GM23248 (cell line): ENCODE results near the gene FAXDC2. TPM values are rescaled to one million over a fixed set of nuclear protein-coding genes. Genes with fewer than 3 reads are reported as not detected.
"Not testable (repeated sequence)": the region's sequence is repeated elsewhere in the genome, so short reads cannot be mapped to it uniquely, and the experiment has no call there.

Experiments used
- DNase-seq: peaks from one replicate; pipeline ENCODE4 v3.0.0-alpha.2; 2015
- H2AFZ ChIP-seq: fragments of 200-600 bp; sonication (generic); 2 replicates; pipeline ENCODE4 v1.6.1; 2016; ENCODE audit warnings: antibody characterized with exemption
- H3F3A ChIP-seq: fragments of 200-600 bp; sonication (generic); 2 replicates; pipeline ENCODE4 v1.6.1; 2016; ENCODE audit warnings: mild to moderate bottlenecking, antibody characterized with exemption, mixed run types; ENCODE audit not compliant: insufficient read depth
- H3K27ac ChIP-seq: fragments of 200-600 bp; sonication (generic); 2 replicates; pipeline ENCODE4 v1.5.1; 2016; ENCODE audit warnings: mild to moderate bottlenecking
- H3K27me3 ChIP-seq: fragments of 200-600 bp; sonication (generic); replicated peaks from 2 replicates; pipeline ENCODE4 v1.6.1; 2016; ENCODE audit warnings: mild to moderate bottlenecking; ENCODE audit not compliant: insufficient read depth
- H3K36me3 ChIP-seq: fragments of 200-600 bp; sonication (generic); 2 replicates; pipeline ENCODE4 v1.6.1; 2016; ENCODE audit warnings: low read depth, mild to moderate bottlenecking
- H3K4me1 ChIP-seq: fragments of 200-600 bp; sonication (generic); 2 replicates; pipeline ENCODE4 v1.6.1; 2016; ENCODE audit warnings: mild to moderate bottlenecking; ENCODE audit not compliant: insufficient read depth
- H3K4me2 ChIP-seq: fragments of 200-600 bp; sonication (generic); one replicate; pipeline ENCODE4 v1.6.1; 2016; ENCODE audit warnings: mild to moderate bottlenecking; ENCODE audit not compliant: unreplicated experiment
- H3K4me3 ChIP-seq: fragments of 200-600 bp; sonication (generic); 2 replicates; pipeline ENCODE4 v1.5.1; 2016; ENCODE audit warnings: mild to moderate bottlenecking
- H3K79me2 ChIP-seq: fragments of 200-600 bp; sonication (generic); 2 replicates; pipeline ENCODE4 v1.6.1; 2016; ENCODE audit warnings: mild to moderate bottlenecking; ENCODE audit not compliant: insufficient read depth
- H3K9ac ChIP-seq: fragments of 200-600 bp; sonication (generic); 2 replicates; pipeline ENCODE4 v1.6.1; 2016; ENCODE audit warnings: mild to moderate bottlenecking
- H3K9me2 ChIP-seq: fragments of 200-600 bp; sonication (generic); 2 replicates; pipeline ENCODE4 v1.6.1; 2016; ENCODE audit warnings: mixed run types, mild to moderate bottlenecking, moderate library complexity; ENCODE audit not compliant: insufficient read depth
- H3K9me3 ChIP-seq: fragments of 200-600 bp; sonication (generic); one replicate; pipeline ENCODE4 v1.6.1; 2017; ENCODE audit warnings: low read depth
- H4K20me1 ChIP-seq: fragments of 200-600 bp; sonication (generic); 2 replicates; pipeline ENCODE4 v1.6.0; 2016; ENCODE audit not compliant: insufficient read depth
- EZH2 ChIP-seq: fragments of 200-600 bp; sonication (generic); IDR thresholded peaks from 2 replicates; pipeline ENCODE4 v1.6.1; 2018; ENCODE audit warnings: antibody characterized with exemption, mild to moderate bottlenecking; ENCODE audit not compliant: insufficient read depth, poor library complexity, severe bottlenecking
- EZH2phosphoT487 ChIP-seq: fragments of 200-600 bp; sonication (generic); IDR thresholded peaks from 2 replicates; pipeline ENCODE4 v1.6.1; 2018; ENCODE audit warnings: antibody characterized with exemption, moderate library complexity, mild to moderate bottlenecking, low read depth; ENCODE audit not compliant: insufficient read depth
- WGBS, 2 experiments: methylation state at CpG; one replicate each; pipeline ENCODE4 v1.1.6; 2015 to 2017; ENCODE audit warnings: low lambda C conversion rate in 2 of 2, low coverage in 1 of 2; ENCODE audit errors: missing lambda C conversion rate in 2 of 2; 5-methylcytosine and 5-hydroxymethylcytosine counted together
- in situ Hi-C: fragments of 300-500 bp; cut with MboI; formaldehyde crosslinking; loops from 2 replicates; pipeline ENCODE4 v1.15.0; 2020
- polyA plus RNA-seq: library from polyadenylated mRNA; unstranded; fragments of >200 nt; fragmentation: Nextera tagmentation; extraction: Ambion mirVana; gene quantifications from 2 replicates; pipeline ENCODE4 v1.2.1, GENCODE V29; 2016
- total RNA-seq: library from RNA; depleted of rRNA; stranded (reverse); fragments of >200 nt; shearing (Covaris generic); gene quantifications from 2 replicates; pipeline ENCODE4 v1.2.3, GENCODE V29; 2014

The FAXDC2 gene
- total and polyA plus RNA-seq, 2 experiments from 2014 or later = 5.4 to 10.3 TPM

DNA sequence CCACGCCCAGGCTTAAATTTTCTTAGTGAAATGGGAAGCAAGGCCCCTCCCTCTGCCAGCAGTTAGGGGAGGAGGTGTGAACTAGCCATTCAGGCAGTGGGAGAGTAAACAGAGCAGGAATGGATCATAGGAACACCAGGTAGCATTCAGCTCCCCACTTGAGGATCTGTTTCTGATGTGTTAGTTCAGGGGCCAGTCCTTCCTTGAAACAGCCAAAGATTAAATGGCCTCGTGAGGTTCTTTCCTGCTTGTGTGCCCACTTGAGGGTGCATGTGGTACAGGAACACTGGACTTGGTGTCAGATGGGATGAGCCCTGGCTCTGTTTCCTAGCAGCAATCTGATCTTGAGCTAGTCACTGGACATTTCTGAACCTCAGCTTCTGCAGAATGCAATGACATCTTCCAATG, 21.2 kb downstream of the FAXDC2 start:
- no peak overlapping the region for H3K4me2 ChIP-seq
- H3K79me2 ChIP-seq = no peaks in the 10 kb centered on the region
- peaks cover 9% of the 10 kb centered on the region; the same call in 1 of the 2 replicates for H3K36me3 ChIP-seq
- H3K27me3 ChIP-seq = no peaks in the 10 kb centered on the region
- H3F3A ChIP-seq = no peaks in the 10 kb centered on the region
- no peak overlapping the region for H3K9ac ChIP-seq
- no peak overlapping the region for H2AFZ ChIP-seq
- no peaks in the 10 kb centered on the region for H4K20me1 ChIP-seq
- no peaks in the 10 kb centered on the region for H3K9me3 ChIP-seq
- WGBS, 2 experiments = 94 to 98% methylated on average over 2 of the region's 2 CpGs
- in situ Hi-C loops = no loop called here
- DNase-seq = no peak
- H3K9me2 ChIP-seq = no peaks in the 10 kb centered on the region
- peaks cover 6% of the 10 kb centered on the region; the same call in 1 of the 2 replicates for H3K4me1 ChIP-seq
- TF ChIP-seq EZH2 (no peak), EZH2phosphoT487 (no peak)
- H3K4me3 ChIP-seq = no peak overlapping the region
- no peak overlapping the region for H3K27ac ChIP-seq

DNA sequence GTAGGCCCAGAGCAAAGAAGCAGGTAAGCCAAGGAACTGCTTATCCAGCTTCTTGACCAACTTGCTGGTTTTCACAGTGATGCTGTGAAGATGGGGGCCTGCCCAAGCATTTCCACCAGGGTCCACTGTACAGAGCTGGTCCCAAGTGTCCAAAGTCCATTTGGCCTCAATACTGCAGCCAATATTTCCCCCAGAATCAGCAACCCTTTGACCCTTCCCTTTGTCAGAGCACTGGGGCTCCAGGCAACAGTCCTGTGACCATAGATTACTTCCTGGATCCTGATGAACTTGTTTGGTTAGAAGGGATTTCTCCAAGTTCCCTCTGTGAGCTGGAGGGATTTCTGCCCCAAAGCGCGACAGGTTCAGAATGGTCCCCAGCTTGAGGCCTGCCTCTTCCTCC, 26.3 kb downstream of the FAXDC2 start:
- no peaks in the 10 kb centered on the region for H3K4me1 ChIP-seq
- peaks cover 3% of the 10 kb centered on the region; the same call in 1 of the 2 replicates for H3K36me3 ChIP-seq
- WGBS, 2 experiments = 96 to 100% methylated on average over 2 of the region's 2 CpGs
- no peaks in the 10 kb centered on the region for H4K20me1 ChIP-seq
- H3F3A ChIP-seq = no peaks in the 10 kb centered on the region
- H3K27me3 ChIP-seq = no peaks in the 10 kb centered on the region
- H3K9me2 ChIP-seq = no peaks in the 10 kb centered on the region
- no peaks in the 10 kb centered on the region for H3K9me3 ChIP-seq
- H3K79me2 ChIP-seq = no peaks in the 10 kb centered on the region
- H3K4me2 ChIP-seq = no peak overlapping the region
- DNase-seq = no peak
- H3K27ac ChIP-seq = no peak overlapping the region
- TF ChIP-seq EZH2phosphoT487 (no peak), EZH2 (no peak)
- no peak overlapping the region for H2AFZ ChIP-seq
- no peak overlapping the region for H3K4me3 ChIP-seq
- in situ Hi-C loops = loop anchor here (25.0 kb wide), 1 partner anchor 362 kb away; no protein-coding TSS in a partner anchor
- no peak overlapping the region for H3K9ac ChIP-seq

DNA sequence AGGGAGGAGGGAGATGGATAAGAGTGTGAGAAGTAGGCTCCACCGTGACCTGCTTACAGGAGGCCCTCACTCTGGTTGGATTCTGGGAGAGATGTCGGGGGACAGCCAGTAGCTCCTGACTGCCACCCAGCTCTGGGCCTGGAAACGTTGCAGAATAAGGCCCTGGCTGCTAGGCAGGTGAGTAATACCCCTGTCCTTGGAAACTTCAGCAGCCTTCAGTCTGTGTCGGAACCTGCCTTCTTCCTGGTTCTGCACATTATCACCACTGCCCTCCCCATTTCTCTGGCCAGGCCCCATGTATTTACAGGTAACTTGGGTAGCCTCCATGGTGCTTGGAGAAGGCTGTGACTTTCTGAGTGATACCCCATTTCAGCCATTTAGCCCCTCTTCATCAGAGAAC, 26.8 kb downstream of the FAXDC2 start:
- H3K79me2 ChIP-seq = no peaks in the 10 kb centered on the region
- no peaks in the 10 kb centered on the region for H3K27me3 ChIP-seq
- H3K27ac ChIP-seq = no peak overlapping the region
- no peak for DNase-seq
- no peaks in the 10 kb centered on the region for H4K20me1 ChIP-seq
- no peaks in the 10 kb centered on the region for H3F3A ChIP-seq
- peaks cover 3% of the 10 kb centered on the region; the same call in 1 of the 2 replicates for H3K36me3 ChIP-seq
- H2AFZ ChIP-seq = no peak overlapping the region
- H3K9ac ChIP-seq = no peak overlapping the region
- H3K4me3 ChIP-seq = no peak overlapping the region
- TF ChIP-seq EZH2 (no peak), EZH2phosphoT487 (no peak)
- H3K9me3 ChIP-seq = no peaks in the 10 kb centered on the region
- H3K4me2 ChIP-seq = no peak overlapping the region
- no peaks in the 10 kb centered on the region for H3K9me2 ChIP-seq
- H3K4me1 ChIP-seq = no peaks in the 10 kb centered on the region
- in situ Hi-C loops = loop anchor here (25.0 kb wide), 1 partner anchor 361 kb away; no protein-coding TSS in a partner anchor
- WGBS, 2 experiments = 74 to 83% methylated on average over 4 of the region's 4 CpGs

DNA sequence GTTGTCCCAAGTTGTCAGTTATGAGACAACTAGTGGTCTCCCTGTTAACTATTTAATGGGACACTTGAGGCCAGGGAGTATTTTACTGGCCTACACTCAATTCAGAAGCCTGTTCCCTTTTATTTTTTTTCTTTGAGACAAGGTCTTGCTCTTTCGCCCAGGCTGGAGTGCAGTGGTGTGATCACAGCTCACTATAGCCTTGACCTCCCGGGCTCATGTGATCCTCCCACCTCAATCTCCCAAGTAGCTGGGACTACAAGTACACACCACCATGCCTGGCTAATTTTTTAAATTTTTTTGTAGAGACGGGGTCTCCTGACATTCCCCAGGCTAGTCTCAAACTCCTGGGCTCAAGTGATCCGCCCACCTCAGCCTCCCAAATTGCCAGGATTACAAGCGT, 27.5 kb downstream of the FAXDC2 start:
- H2AFZ ChIP-seq, H3K4me1 ChIP-seq, H4K20me1 ChIP-seq, H3K9me2 ChIP-seq, H3K79me2 ChIP-seq, H3F3A ChIP-seq, H3K4me2 ChIP-seq, H3K9ac ChIP-seq, H3K9me3 ChIP-seq, H3K36me3 ChIP-seq, H3K27me3 ChIP-seq, H3K27ac ChIP-seq, DNase-seq, H3K4me3 ChIP-seq: not testable (repeated sequence)
- 81 to 88% methylated on average over 5 of the region's 5 CpGs for WGBS, 2 experiments
- in situ Hi-C loops = loop anchor here (25.0 kb wide), 1 partner anchor 361 kb away; no protein-coding TSS in a partner anchor

DNA sequence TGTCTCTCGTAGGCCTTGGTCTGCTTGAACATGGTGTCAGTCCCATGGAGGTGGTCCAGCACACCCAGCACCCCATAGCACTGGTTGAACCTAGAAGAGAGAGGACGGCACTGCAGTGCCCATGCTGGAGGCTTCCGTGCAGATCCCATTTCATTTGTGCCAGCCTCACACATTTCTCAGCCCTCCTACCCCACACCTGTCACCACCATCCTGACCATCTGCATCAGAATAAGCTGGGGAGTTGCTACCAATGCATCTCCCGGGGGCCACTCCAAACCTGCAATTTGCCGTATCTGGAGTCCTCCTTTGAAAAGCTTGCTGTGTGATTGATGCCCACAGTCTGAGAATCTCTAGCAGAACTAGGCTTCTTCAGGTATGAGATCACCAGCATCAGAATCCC, 30.0 kb downstream of the FAXDC2 start:
- H3K4me2 ChIP-seq = no peak overlapping the region
- peaks cover 9% of the 10 kb centered on the region for H3K36me3 ChIP-seq
- H3F3A ChIP-seq = no peaks in the 10 kb centered on the region
- no peaks in the 10 kb centered on the region for H3K27me3 ChIP-seq
- WGBS, 2 experiments = 85 to 92% methylated on average over 5 of the region's 5 CpGs
- no peaks in the 10 kb centered on the region for H3K9me2 ChIP-seq
- H4K20me1 ChIP-seq = no peaks in the 10 kb centered on the region
- no peak overlapping the region for H3K4me3 ChIP-seq
- H2AFZ ChIP-seq = no peak overlapping the region
- H3K9ac ChIP-seq = no peak overlapping the region
- H3K79me2 ChIP-seq = peaks cover 7% of the 10 kb centered on the region; the same call in 1 of the 2 replicates
- DNase-seq = no peak
- H3K9me3 ChIP-seq = no peaks in the 10 kb centered on the region
- no peak overlapping the region for H3K27ac ChIP-seq
- no peaks in the 10 kb centered on the region for H3K4me1 ChIP-seq
- in situ Hi-C loops = loop anchor here (25.0 kb wide), 1 partner anchor 358 kb away; no protein-coding TSS in a partner anchor
- TF ChIP-seq EZH2 = no peak
- no peak for TF ChIP-seq EZH2phosphoT487
